ENCODE measurements around the gene KRTAP9-7.

KRTAP9-7 gene

GRCh38 chr17:41258406-41258805 lies 17.1 kb upstream of the KRTAP9-7 start:
- Histone ChIP-seq H3K27ac (ENCODE audit: low read depth, low read length, poor library complexity, severe bottlenecking) (no peak overlapping the region), H3K9ac (ENCODE audit: low read length) (no peak overlapping the region), H3K27me3 (ENCODE audit: insufficient read depth, low read length) (no peaks in the 10 kb centered on the region), H3K79me2 (ENCODE audit: insufficient read depth, low read length) (no peaks in the 10 kb centered on the region), H3K4me3 (ENCODE audit: low read depth, low read length, poor library complexity, severe bottlenecking) (no peak overlapping the region), H3K4me1 (ENCODE audit: insufficient read depth, low read length, severe bottlenecking) (no peaks in the 10 kb centered on the region), H3K9me2 (ENCODE audit: low read depth, low read length) (no peaks in the 10 kb centered on the region), H3K36me3 (ENCODE audit: insufficient read depth, low read length) (no peaks in the 10 kb centered on the region), H3F3A (ENCODE audit: insufficient read depth, low read length) (no peaks in the 10 kb centered on the region), H2AFZ (ENCODE audit: low read length) (no peak overlapping the region), H3K4me2 (ENCODE audit: low read length) (no peak overlapping the region), H4K20me1 (ENCODE audit: insufficient read depth, low read length) (no peaks in the 10 kb centered on the region), H3K9me3 (ENCODE audit: low read length) (no peaks in the 10 kb centered on the region)
- no peak for TF ChIP-seq CTCF (IDR thresholded peaks at IDR 0.05; ENCODE audit: low read length)
- no peak for TF ChIP-seq EZH2 (IDR thresholded peaks at IDR 0.05; ENCODE audit: borderline replicate concordance, low read length)

- Histone ChIP-seq H3K9me3 (ENCODE audit: low read length) (no peaks in the 10 kb centered on the region), H3K4me1 (ENCODE audit: insufficient read depth, low read length, severe bottlenecking) (no peaks in the 10 kb centered on the region)
Measured at GRCh38 chr17:41263212-41263611, 12.3 kb upstream of the KRTAP9-7 start.

GRCh38 chr17:41264599-41264998 lies 10.9 kb upstream of the KRTAP9-7 start:
- Histone ChIP-seq H4K20me1 (ENCODE audit: insufficient read depth, low read length) (no peaks in the 10 kb centered on the region), H3K4me2 (ENCODE audit: low read length) (no peak overlapping the region), H3K79me2 (ENCODE audit: insufficient read depth, low read length) (no peaks in the 10 kb centered on the region), H3K4me3 (ENCODE audit: low read depth, low read length, poor library complexity, severe bottlenecking) (no peak overlapping the region), H3F3A (ENCODE audit: insufficient read depth, low read length) (no peaks in the 10 kb centered on the region), H3K27ac (ENCODE audit: low read depth, low read length, poor library complexity, severe bottlenecking) (no peak overlapping the region), H3K4me1 (ENCODE audit: insufficient read depth, low read length, severe bottlenecking) (no peaks in the 10 kb centered on the region), H3K9me2 (ENCODE audit: low read depth, low read length) (no peaks in the 10 kb centered on the region), H3K9ac (ENCODE audit: low read length) (no peak overlapping the region), H2AFZ (ENCODE audit: low read length) (no peak overlapping the region), H3K36me3 (ENCODE audit: insufficient read depth, low read length) (no peaks in the 10 kb centered on the region), H3K27me3 (ENCODE audit: insufficient read depth, low read length) (no peaks in the 10 kb centered on the region), H3K9me3 (ENCODE audit: low read length) (no peaks in the 10 kb centered on the region)
- no peak for TF ChIP-seq EZH2 (IDR thresholded peaks at IDR 0.05; ENCODE audit: borderline replicate concordance, low read length)
- TF ChIP-seq CTCF (IDR thresholded peaks at IDR 0.05; ENCODE audit: low read length) = no peak

More at GRCh38 chr17:41263212-41263611, 12.3 kb upstream of the KRTAP9-7 start:
- H2AFZ ChIP-seq (ENCODE audit: low read length) = no peak overlapping the region
- no peak overlapping the region for H3K27ac ChIP-seq (ENCODE audit: low read depth, low read length, poor library complexity, severe bottlenecking)
- H3K9me2 ChIP-seq (ENCODE audit: low read depth, low read length) = no peaks in the 10 kb centered on the region
- H4K20me1 ChIP-seq (ENCODE audit: insufficient read depth, low read length) = no peaks in the 10 kb centered on the region
- H3K79me2 ChIP-seq (ENCODE audit: insufficient read depth, low read length) = no peaks in the 10 kb centered on the region
- no peak overlapping the region for H3K4me3 ChIP-seq (ENCODE audit: low read depth, low read length, poor library complexity, severe bottlenecking)
- no peak for TF ChIP-seq CTCF (IDR thresholded peaks at IDR 0.05; ENCODE audit: low read length)
- TF ChIP-seq EZH2 (IDR thresholded peaks at IDR 0.05; ENCODE audit: borderline replicate concordance, low read length) = no peak
- H3K4me2 ChIP-seq (ENCODE audit: low read length) = no peak overlapping the region
- no peaks in the 10 kb centered on the region for H3F3A ChIP-seq (ENCODE audit: insufficient read depth, low read length)
- H3K27me3 ChIP-seq (ENCODE audit: insufficient read depth, low read length) = no peaks in the 10 kb centered on the region
- no peaks in the 10 kb centered on the region for H3K36me3 ChIP-seq (ENCODE audit: insufficient read depth, low read length)
- no peak overlapping the region for H3K9ac ChIP-seq (ENCODE audit: low read length)

All from OCI-LY1 (cell line).